Fibroblast of the aortic adventitia (primary cell): ENCODE measurements around the gene DLX1. TPM values are rescaled to one million over a fixed set of nuclear protein-coding genes. Genes with fewer than 3 reads are reported as not detected.

ENCODE experiments used
- DNase-seq: peaks from one replicate; pipeline ENCODE4 v3.0.0-alpha.2; 2010; ENCODE audit warnings: low read depth
- H3K4me3 ChIP-seq: 2 replicates; pipeline ENCODE4 v1.5.1; 2011; ENCODE audit warnings: low read depth, mild to moderate bottlenecking, control low read depth, low read length, moderate library complexity
- CTCF ChIP-seq: IDR thresholded peaks from 2 replicates; pipeline ENCODE4 v1.5.1; 2011; ENCODE audit warnings: mild to moderate bottlenecking, low read length, control low read depth, inconsistent platforms; ENCODE audit not compliant: insufficient read depth
- total RNA-seq: library from RNA; depleted of rRNA; stranded (reverse); fragments of >200 nt; gene quantifications from 2 replicates; pipeline ENCODE4 v1.2.3, GENCODE V29; 2012; ENCODE audit warnings: low replicate concordance

Gene DLX1
- 0.41 and 0.99 TPM in 2 replicates for total RNA-seq

GRCh38 chr2:172085460-172086159, at the start of gene DLX1:
DLX1 (plus strand) TSS chr2:172085507; CDS start chr2:172085678, 171 bp downstream.
- TF ChIP-seq CTCF, result no peak
- peak within 1 kb of the TSS; percentile 68 for H3K4me3 ChIP-seq
- DNase-seq, result no peak

- no peak for TF ChIP-seq CTCF
- H3K4me3 ChIP-seq, result no peak overlapping the region
- DNase-seq, result no peak
Observed at GRCh38 chr2:172038121-172038520, 47.2 kb upstream of the DLX1 start.

- peak; percentile 86 for DNase-seq
- H3K4me3 ChIP-seq, result no peak overlapping the region
- TF ChIP-seq CTCF, result no peak
Observed at GRCh38 chr2:172038604-172039003, 46.7 kb upstream of the DLX1 start.

GRCh38 chr2:172039011-172039704, 46.1 kb upstream of the DLX1 start:
- no peak for DNase-seq
- TF ChIP-seq CTCF, result no peak
- H3K4me3 ChIP-seq, result no peak overlapping the region

GRCh38 chr2:172040311-172040710, 45.0 kb upstream of the DLX1 start:
- no peak overlapping the region for H3K4me3 ChIP-seq
- TF ChIP-seq CTCF, result no peak
- no peak for DNase-seq

GRCh38 chr2:172046080-172046678, 39.1 kb upstream of the DLX1 start:
- peak; percentile 53 for DNase-seq
- no peak overlapping the region for H3K4me3 ChIP-seq
- TF ChIP-seq CTCF, result no peak
